Measurements from ENCODE around the gene ZACN.

ZACN gene

DNA sequence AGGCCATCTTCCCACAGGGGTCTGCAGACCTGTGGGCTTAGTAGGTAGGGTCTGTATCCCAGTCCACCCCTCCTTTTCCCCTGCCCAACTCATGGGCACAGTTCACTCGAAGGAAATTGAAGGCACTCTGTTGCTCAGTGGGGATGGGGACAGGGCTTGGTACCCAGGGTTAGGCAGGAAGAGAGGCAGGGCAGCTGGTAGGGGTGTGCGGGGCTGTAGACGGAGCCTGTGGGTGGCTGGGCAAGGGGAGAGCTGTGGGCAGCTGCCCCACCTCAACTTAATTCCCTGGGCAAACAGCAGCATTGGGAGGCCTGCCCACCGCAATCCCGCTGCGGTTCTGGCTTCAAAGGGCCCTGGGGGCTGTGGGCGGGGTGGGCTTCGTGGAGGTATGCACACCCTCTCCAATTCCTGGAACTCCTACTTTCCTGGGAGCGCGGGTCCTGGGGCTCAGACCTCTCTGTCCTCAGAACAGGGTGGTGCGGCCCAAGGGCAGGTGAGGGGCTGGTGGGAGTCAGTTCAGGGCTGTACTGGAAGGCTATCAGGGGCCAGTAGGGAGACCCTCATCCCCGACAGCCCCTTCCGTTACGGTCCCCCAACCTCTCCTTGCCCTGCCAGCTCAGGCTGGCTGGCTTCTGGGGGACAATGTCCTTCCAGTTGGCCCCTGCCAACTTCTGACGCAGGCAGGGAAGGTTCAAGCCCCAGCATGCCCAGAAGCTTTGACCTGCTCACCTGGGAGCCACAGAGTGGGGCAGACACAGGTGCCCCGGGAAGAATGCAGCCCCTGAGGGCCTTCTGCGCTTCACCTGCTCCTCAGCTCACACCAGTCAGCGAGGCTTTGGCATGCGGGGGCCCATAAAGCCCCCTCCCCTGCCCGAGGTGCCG, 53.0 kb downstream of the ZACN start:
- DNase-seq (ENCODE audit: low spot score), result no peak
